CD14-positive monocyte (primary cell): ENCODE data around the gene TRPV2. TPM values are rescaled to one million over a fixed set of nuclear protein-coding genes. Genes with fewer than 3 reads are reported as not detected.

Experiments
- DNase-seq, 3 donors: peaks; one replicate each; pipeline ENCODE4 v3.0.0-alpha.2; 2011 to 2022
- H2AFZ ChIP-seq: 2 replicates; pipeline ENCODE4 v1.6.0; 2012; ENCODE audit warnings: mild to moderate bottlenecking, low read depth, low read length, inconsistent platforms; ENCODE audit not compliant: insufficient read depth, poor library complexity, severe bottlenecking
- H3K27ac ChIP-seq, 2 donors: 1 replicate in 1 of 2; 2 replicates in 1 of 2; pipeline ENCODE4 v1.5.1; 2012 to 2013; ENCODE audit warnings: low read length in 2 of 2, control low read depth in 1 of 2, inconsistent platforms in 1 of 2, low read depth in 1 of 2, mild to moderate bottlenecking in 1 of 2
- H3K27me3 ChIP-seq, 2 donors: one replicate each; pipeline versions ENCODE4 v1.6.0 to v1.6.1; 2011 to 2013; ENCODE audit warnings: low read length in 2 of 2; ENCODE audit not compliant: control insufficient read depth in 2 of 2, insufficient read depth in 2 of 2
- H3K36me3 ChIP-seq, 2 donors: replicated peaks in 1 of 2; 1 replicate in 1 of 2; 2 replicates in 1 of 2; pipeline versions ENCODE4 v1.5.1 to v1.6.1; 2012 to 2013; ENCODE audit warnings: low read length in 2 of 2, control low read depth in 1 of 2, inconsistent platforms in 1 of 2, mild to moderate bottlenecking in 1 of 2; ENCODE audit not compliant: insufficient read depth in 2 of 2, control insufficient read depth in 1 of 2
- H3K4me1 ChIP-seq, 2 donors: 1 replicate in 1 of 2; 2 replicates in 1 of 2; pipeline versions ENCODE4 v1.5.1 to v1.6.1; 2012 to 2013; ENCODE audit warnings: low read length in 2 of 2, control low read depth in 1 of 2, inconsistent platforms in 1 of 2, mild to moderate bottlenecking in 1 of 2, moderate library complexity in 1 of 2; ENCODE audit not compliant: insufficient read depth in 2 of 2, control insufficient read depth in 1 of 2
- H3K4me2 ChIP-seq: replicated peaks from 2 replicates; pipeline ENCODE3; 2012; ENCODE audit warnings: low read length, moderate library complexity, mild to moderate bottlenecking; ENCODE audit not compliant: poor library complexity, severe bottlenecking; ENCODE audit errors: extremely low read depth
- H3K4me3 ChIP-seq, 3 experiments: fragments of 200-600 bp in 1 of 3; sonication (generic) in 1 of 3; replicated peaks in 1 of 3; 1 replicate in 2 of 3; 2 replicates in 1 of 3; pipeline ENCODE4 v1.5.1; 2011 to 2013; ENCODE audit warnings: low read length in 3 of 3, mild to moderate bottlenecking in 3 of 3, control low read depth in 2 of 3, low read depth in 2 of 3, inconsistent platforms in 1 of 3, moderate library complexity in 1 of 3
- H3K79me2 ChIP-seq: 2 replicates; pipeline ENCODE4 v1.6.0; 2012; ENCODE audit warnings: mild to moderate bottlenecking, control low read depth, inconsistent platforms, low read length, moderate library complexity; ENCODE audit not compliant: insufficient read depth
- H3K9ac ChIP-seq: 2 replicates; pipeline ENCODE4 v1.6.0; 2017; ENCODE audit warnings: low read length, mild to moderate bottlenecking; ENCODE audit not compliant: insufficient read depth, poor library complexity, severe bottlenecking
- H3K9me3 ChIP-seq, 2 donors: replicated peaks in 1 of 2; 1 replicate in 1 of 2; 2 replicates in 1 of 2; pipeline versions ENCODE4 v1.5.1 to v1.6.1; 2012 to 2013; ENCODE audit warnings: low read length in 2 of 2, control low read depth in 1 of 2; ENCODE audit not compliant: control insufficient read depth in 1 of 2, insufficient read depth in 1 of 2
- H4K20me1 ChIP-seq: 2 replicates; pipeline ENCODE4 v1.6.0; 2012; ENCODE audit warnings: mild to moderate bottlenecking, low read length, control low read depth, moderate library complexity; ENCODE audit not compliant: insufficient read depth
- H3K27ac Mint-ChIP-seq, 7 donors: one replicate each; pipeline ENCODE4 v1.8.0; 2020; ENCODE audit warnings: mild to moderate bottlenecking in 7 of 7, mixed read lengths in 7 of 7, moderate library complexity in 6 of 7, inconsistent platforms in 2 of 7
- H3K27me3 Mint-ChIP-seq, 3 donors: one replicate each; pipeline ENCODE4 v1.8.0; 2021 to 2022; ENCODE audit warnings: low read depth in 3 of 3, mild to moderate bottlenecking in 3 of 3, mixed read lengths in 3 of 3, moderate library complexity in 3 of 3, inconsistent platforms in 1 of 3
- H3K36me3 Mint-ChIP-seq, 2 donors: one replicate each; pipeline ENCODE4 v1.8.0; 2020; ENCODE audit warnings: mixed read lengths in 2 of 2, inconsistent platforms in 1 of 2, mild to moderate bottlenecking in 1 of 2
- H3K4me1 Mint-ChIP-seq: one replicate; pipeline ENCODE4 v1.8.0; 2020; ENCODE audit warnings: mild to moderate bottlenecking, mixed read lengths
- H3K4me3 Mint-ChIP-seq, 2 donors: one replicate each; pipeline ENCODE4 v1.8.0; 2020; ENCODE audit warnings: mild to moderate bottlenecking in 2 of 2, mixed read lengths in 2 of 2, moderate library complexity in 1 of 2
- H3K9me3 Mint-ChIP-seq, 7 donors: one replicate each; pipeline ENCODE4 v1.8.0; 2020 to 2022; ENCODE audit warnings: mixed read lengths in 7 of 7, mild to moderate bottlenecking in 6 of 7, moderate library complexity in 6 of 7, inconsistent platforms in 2 of 7
- WGBS: methylation state at CpG from one replicate; pipeline ENCODE4 v1.1.5; 2013; ENCODE audit warnings: missing lambda C conversion rate; ENCODE audit not compliant: insufficient coverage; 5-methylcytosine and 5-hydroxymethylcytosine counted together
- intact Hi-C, 2 donors: fragments of 100-400 bp; cut with micrococcal nuclease; formaldehyde crosslinking; loops; one replicate each; pipeline versions ENCODE4 v1.15.0 to v1.15.1; 2023
- polyA plus RNA-seq, 3 donors: library from polyadenylated mRNA; depleted of rRNA in 1 of 3; unstranded in 2 of 3; stranded (reverse) in 1 of 3; fragments of 300-500 nt in 2 of 3; fragments of >200 nt in 1 of 3; fragmentation: Illumina TruSeq in 2 of 3; gene quantifications; 1 replicate in 2 of 3; 2 replicates in 1 of 3; pipeline ENCODE4 v1.2.3, GENCODE V29; 2012 to 2021
- TF ChIP-seq, protein P1 (sequence below): fragments of 200-600 bp; IDR thresholded peaks from one replicate; pipeline ENCODE4 v1.8.0; 2022; ENCODE audit warnings: antibody characterized with exemption, mild to moderate bottlenecking

The TRPV2 gene
- polyA plus RNA-seq, 3 donors = 51.4 to 66.3 (median 58.2) TPM

DNA sequence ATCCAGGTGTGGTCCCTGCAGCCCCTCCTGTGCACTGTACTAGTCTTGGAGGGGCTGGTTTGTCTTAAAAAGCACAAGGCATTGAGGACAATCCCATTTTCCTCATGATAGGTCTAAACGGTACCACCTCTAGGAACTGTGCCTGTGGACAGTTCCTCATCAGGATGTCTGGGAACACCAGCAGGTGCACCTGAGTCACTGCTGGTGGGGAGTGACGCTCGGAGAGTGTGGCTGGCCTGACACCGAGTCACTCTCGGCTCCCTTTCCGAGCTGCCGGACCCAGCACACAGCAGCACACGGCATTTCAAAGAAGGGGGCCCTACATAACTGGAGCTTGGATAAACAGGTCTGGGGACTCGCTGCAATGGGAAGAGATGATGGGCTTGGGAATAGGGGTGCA, 51.0 kb downstream of the TRPV2 start:
- H3K36me3 Mint-ChIP-seq = peaks cover 0 to 5% of the 10 kb centered on the region in 2 donors
- Histone ChIP-seq H3K27me3 (no peaks in the 10 kb centered on the region), H3K36me3 (no peaks in the 10 kb centered on the region), H3K4me1 (no peaks in the 10 kb centered on the region), H3K9ac (no peak overlapping the region), H4K20me1 (no peaks in the 10 kb centered on the region), H2AFZ (no peak overlapping the region), H3K9me3 (no peaks in the 10 kb centered on the region), H3K4me2 (no peak overlapping the region), H3K27ac (no peak overlapping the region), H3K79me2 (no peaks in the 10 kb centered on the region), H3K4me3 (no peak overlapping the region)
- H3K4me3 Mint-ChIP-seq = no peak overlapping the region
- H3K27me3 Mint-ChIP-seq = peaks cover 0 to 3% (median 2%) of the 10 kb centered on the region in 3 donors
- H3K9me3 Mint-ChIP-seq = peaks cover 0 to 2% (median 0%) of the 10 kb centered on the region in 7 donors
- H3K27ac Mint-ChIP-seq = no peak overlapping the region
- intact Hi-C loops = no loop called here
- DNase-seq = no peak
- peaks cover 5% of the 10 kb centered on the region for H3K4me1 Mint-ChIP-seq
- 97% methylated on average over 8 of the region's 9 CpGs for WGBS
- TF ChIP-seq, protein P1, sequence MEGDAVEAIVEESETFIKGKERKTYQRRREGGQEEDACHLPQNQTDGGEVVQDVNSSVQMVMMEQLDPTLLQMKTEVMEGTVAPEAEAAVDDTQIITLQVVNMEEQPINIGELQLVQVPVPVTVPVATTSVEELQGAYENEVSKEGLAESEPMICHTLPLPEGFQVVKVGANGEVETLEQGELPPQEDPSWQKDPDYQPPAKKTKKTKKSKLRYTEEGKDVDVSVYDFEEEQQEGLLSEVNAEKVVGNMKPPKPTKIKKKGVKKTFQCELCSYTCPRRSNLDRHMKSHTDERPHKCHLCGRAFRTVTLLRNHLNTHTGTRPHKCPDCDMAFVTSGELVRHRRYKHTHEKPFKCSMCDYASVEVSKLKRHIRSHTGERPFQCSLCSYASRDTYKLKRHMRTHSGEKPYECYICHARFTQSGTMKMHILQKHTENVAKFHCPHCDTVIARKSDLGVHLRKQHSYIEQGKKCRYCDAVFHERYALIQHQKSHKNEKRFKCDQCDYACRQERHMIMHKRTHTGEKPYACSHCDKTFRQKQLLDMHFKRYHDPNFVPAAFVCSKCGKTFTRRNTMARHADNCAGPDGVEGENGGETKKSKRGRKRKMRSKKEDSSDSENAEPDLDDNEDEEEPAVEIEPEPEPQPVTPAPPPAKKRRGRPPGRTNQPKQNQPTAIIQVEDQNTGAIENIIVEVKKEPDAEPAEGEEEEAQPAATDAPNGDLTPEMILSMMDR = no peak

DNA sequence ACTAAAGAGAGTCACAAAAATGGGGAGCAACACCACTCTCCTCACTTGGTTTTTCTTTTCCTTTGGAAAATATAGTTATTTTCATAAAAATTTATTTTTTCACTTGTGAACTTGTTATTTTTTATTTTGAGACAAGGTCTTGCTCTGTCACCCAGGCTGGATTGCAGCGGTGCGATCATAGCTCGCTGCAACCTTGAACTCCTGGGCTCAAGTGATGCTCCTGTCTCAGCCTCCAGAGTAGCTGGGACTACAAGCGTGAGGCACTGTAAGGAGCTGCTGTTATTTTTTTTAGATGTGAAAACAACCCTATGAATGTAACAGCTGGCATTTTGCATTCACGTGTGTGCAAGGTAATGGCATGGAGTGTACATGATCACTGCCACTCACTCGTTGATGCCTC, 51.7 kb downstream of the TRPV2 start:
- no peak overlapping the region for H3K4me3 ChIP-seq
- DNase-seq = no peak
- no peaks in the 10 kb centered on the region for H3K79me2 ChIP-seq
- peaks cover 5% of the 10 kb centered on the region for H3K4me1 Mint-ChIP-seq
- peaks cover 0 to 2% (median 0%) of the 10 kb centered on the region in 7 donors for H3K9me3 Mint-ChIP-seq
- no peak overlapping the region for H3K27ac ChIP-seq
- H4K20me1 ChIP-seq = no peaks in the 10 kb centered on the region
- TF ChIP-seq, protein P1 = no peak
- H3K36me3 ChIP-seq = no peaks in the 10 kb centered on the region
- H2AFZ ChIP-seq = no peak overlapping the region
- H3K9me3 ChIP-seq = no peaks in the 10 kb centered on the region
- WGBS = 100% methylated on average over 3 of the region's 6 CpGs
- H3K4me1 ChIP-seq = no peaks in the 10 kb centered on the region
- intact Hi-C loops = no loop called here
- H3K4me3 Mint-ChIP-seq = no peak overlapping the region
- H3K4me2 ChIP-seq = no peak overlapping the region
- H3K27me3 ChIP-seq = no peaks in the 10 kb centered on the region
- peaks cover 0 to 1% of the 10 kb centered on the region in 2 donors for H3K36me3 Mint-ChIP-seq
- peaks cover 0 to 3% (median 2%) of the 10 kb centered on the region in 3 donors for H3K27me3 Mint-ChIP-seq
- no peak overlapping the region for H3K27ac Mint-ChIP-seq
- H3K9ac ChIP-seq = no peak overlapping the region
